SK-N-MC (cell line): ENCODE results near the gene CD276.
"Not testable (repeated sequence)": the region's sequence is repeated elsewhere in the genome, so short reads cannot be mapped to it uniquely, and the experiment has no call there.

Source experiments
- DNase-seq: peaks from one replicate; pipeline ENCODE4 v3.0.0-alpha.2; 2011; ENCODE audit warnings: low read depth, low spot score
- H3K27ac ChIP-seq: fragments of 200-600 bp; sonication (generic); 2 replicates; pipeline ENCODE4 v1.5.1; 2016; ENCODE audit warnings: mixed run types
- H3K36me3 ChIP-seq: fragments of 200-600 bp; sonication (generic); 2 replicates; pipeline ENCODE4 v1.6.1; 2017; ENCODE audit warnings: antibody characterized with exemption, low read length, mixed read lengths; ENCODE audit not compliant: insufficient read depth
- H3K4me3 ChIP-seq: fragments of 200-600 bp; sonication (generic); 2 replicates; pipeline ENCODE4 v1.5.1; 2016
- H3K9ac ChIP-seq: fragments of 200-600 bp; sonication (generic); 2 replicates; pipeline ENCODE4 v1.8.0; 2017; ENCODE audit warnings: mixed run types, mixed read lengths; ENCODE audit not compliant: insufficient read length
- H3K9me3 ChIP-seq: fragments of 200-600 bp; sonication (generic); 2 replicates; pipeline ENCODE4 v1.6.1; 2017; ENCODE audit warnings: low read depth, mild to moderate bottlenecking, antibody characterized with exemption, low read length, moderate library complexity, mixed read lengths
- EZH2 ChIP-seq: fragments of 200-600 bp; sonication (generic); IDR thresholded peaks from one replicate; pipeline ENCODE4 v1.6.1; 2017; ENCODE audit warnings: antibody characterized with exemption
- FOXP2 ChIP-seq: optimal IDR thresholded peaks from 2 replicates; pipeline ENCODE3; 2011; ENCODE audit warnings: mild to moderate bottlenecking, moderate library complexity; ENCODE audit not compliant: insufficient read depth; ENCODE audit errors: extremely low read length, control extremely low read depth
- POLR2AphosphoS5 ChIP-seq: IDR thresholded peaks from 2 replicates; pipeline ENCODE4 v1.6.1; 2012; ENCODE audit warnings: mild to moderate bottlenecking, low read depth, low read length, borderline replicate concordance

CD276 gene

GRCh38 chr15:73691396-73691795, 7.2 kb downstream of the CD276 start:
- DNase-seq, result no peak
- H3K9ac ChIP-seq, result no peak overlapping the region
- H3K9me3 ChIP-seq, result no peaks in the 10 kb centered on the region
- no peak overlapping the region for H3K4me3 ChIP-seq
- H3K27ac ChIP-seq, result no peak overlapping the region
- TF ChIP-seq EZH2 (no peak), FOXP2 (no peak), POLR2AphosphoS5 (no peak)
- H3K36me3 ChIP-seq, result no peaks in the 10 kb centered on the region

- H3K27ac ChIP-seq, result no peak overlapping the region
- H3K9me3 ChIP-seq, result no peaks in the 10 kb centered on the region
- TF ChIP-seq FOXP2 (no peak), EZH2 (no peak), POLR2AphosphoS5 (no peak)
- no peak overlapping the region for H3K4me3 ChIP-seq
- no peak for DNase-seq
- H3K36me3 ChIP-seq, result 0 out of 2 replicates have a peak, but pooled peaks cover 4% of the 10 kb centered on the region
- no peak overlapping the region for H3K9ac ChIP-seq
These were observed 10.2 kb downstream of the CD276 start for GRCh38 chr15:73694419-73694818.

- H3K4me3 ChIP-seq, result no peak overlapping the region
- no peaks in the 10 kb centered on the region for H3K9me3 ChIP-seq
- no peak for DNase-seq
- no peak overlapping the region for H3K9ac ChIP-seq
- 0 out of 2 replicates have a peak, but pooled peaks cover 4% of the 10 kb centered on the region for H3K36me3 ChIP-seq
- TF ChIP-seq FOXP2 (no peak), EZH2 (no peak)
- H3K27ac ChIP-seq, result no peak overlapping the region
These were observed 11.8 kb downstream of the CD276 start for GRCh38 chr15:73695773-73696640.

- no peak for DNase-seq
- Histone ChIP-seq H3K36me3 (0 out of 2 replicates have a peak, but pooled peaks cover 4% of the 10 kb centered on the region), H3K4me3 (peak overlapping the region; percentile 38; the same call in 1 of the 2 replicates), H3K9ac (no peak overlapping the region), H3K9me3 (no peaks in the 10 kb centered on the region), H3K27ac (no peak overlapping the region)
- TF ChIP-seq EZH2, result no peak
- no peak for TF ChIP-seq FOXP2
These were observed 12.4 kb downstream of the CD276 start for GRCh38 chr15:73696641-73697001.

- H3K27ac ChIP-seq, result no peak overlapping the region
- no peak overlapping the region for H3K9ac ChIP-seq
- H3K36me3 ChIP-seq, result 0 out of 2 replicates have a peak, but pooled peaks cover 4% of the 10 kb centered on the region
- no peaks in the 10 kb centered on the region for H3K9me3 ChIP-seq
- H3K4me3 ChIP-seq, result peak overlapping the region; percentile 38; the same call in 1 of the 2 replicates
- peak; percentile 53 for TF ChIP-seq FOXP2
- peak; percentile 81 for TF ChIP-seq POLR2AphosphoS5
- no peak for TF ChIP-seq EZH2
- DNase-seq, result peak; percentile 88
These were observed 12.9 kb downstream of the CD276 start for GRCh38 chr15:73697033-73697467.

- TF ChIP-seq EZH2 (no peak), FOXP2 (no peak), POLR2AphosphoS5 (no peak)
- no peak for DNase-seq
- H3K9ac ChIP-seq, result no peak overlapping the region
- H3K36me3 ChIP-seq, result 0 out of 2 replicates have a peak, but pooled peaks cover 4% of the 10 kb centered on the region
- no peak overlapping the region for H3K27ac ChIP-seq
- H3K4me3 ChIP-seq, result no peak overlapping the region
- H3K9me3 ChIP-seq, result no peaks in the 10 kb centered on the region
These were observed 15.3 kb downstream of the CD276 start for GRCh38 chr15:73699249-73700040.

GRCh38 chr15:73700041-73700842, 16.1 kb downstream of the CD276 start:
- TF ChIP-seq FOXP2, result no peak
- no peak for TF ChIP-seq POLR2AphosphoS5
- Histone ChIP-seq H3K9me3 (no peaks in the 10 kb centered on the region), H3K9ac (no peak overlapping the region), H3K27ac (no peak overlapping the region), H3K36me3 (0 out of 2 replicates have a peak, but pooled peaks cover 4% of the 10 kb centered on the region), H3K4me3 (no peak overlapping the region)
- DNase-seq, result peak; percentile 48

- H3K27ac ChIP-seq, H3K9me3 ChIP-seq, H3K9ac ChIP-seq, H3K36me3 ChIP-seq, H3K4me3 ChIP-seq, DNase-seq: not testable (repeated sequence)
These were observed 18.4 kb downstream of the CD276 start for GRCh38 chr15:73702311-73703239.

- DNase-seq, H3K4me3 ChIP-seq, H3K9me3 ChIP-seq, H3K36me3 ChIP-seq, H3K9ac ChIP-seq, H3K27ac ChIP-seq: not testable (repeated sequence)
These were observed 19.4 kb downstream of the CD276 start for GRCh38 chr15:73703601-73704000.

- H3K27ac ChIP-seq, H3K36me3 ChIP-seq, H3K9ac ChIP-seq, H3K9me3 ChIP-seq, H3K4me3 ChIP-seq, DNase-seq: not testable (repeated sequence)
These were observed 20.1 kb downstream of the CD276 start for GRCh38 chr15:73704142-73704868.
